ENCODE data around the gene PPP1R3C.

PPP1R3C gene

GRCh38 chr10:91601212-91601611 is 31.7 kb downstream of the PPP1R3C start:
- DNase-seq (ENCODE audit: low read depth), result no peak

GRCh38 chr10:91598211-91598977 is 34.5 kb downstream of the PPP1R3C start:
- no peak for DNase-seq (ENCODE audit: low read depth)

- DNase-seq (ENCODE audit: low read depth), result no peak
These were observed 35.5 kb downstream of the PPP1R3C start for GRCh38 chr10:91597197-91597881.

- DNase-seq (ENCODE audit: low read depth), result no peak
These were observed 36.1 kb downstream of the PPP1R3C start for GRCh38 chr10:91596825-91597196.

GRCh38 chr10:91593834-91594233 is 39.0 kb downstream of the PPP1R3C start:
- no peak for DNase-seq (ENCODE audit: low read depth)

GRCh38 chr10:91593366-91593765 is 39.5 kb downstream of the PPP1R3C start:
- DNase-seq (ENCODE audit: low read depth), result no peak

- DNase-seq (ENCODE audit: low read depth), result no peak
These were observed 40.5 kb downstream of the PPP1R3C start for GRCh38 chr10:91592266-91592975.

GRCh38 chr10:91591797-91592174 is 41.1 kb downstream of the PPP1R3C start:
- no peak for DNase-seq (ENCODE audit: low read depth)

- DNase-seq (ENCODE audit: low read depth), result no peak
These were observed 41.7 kb downstream of the PPP1R3C start for GRCh38 chr10:91590904-91591796.

GRCh38 chr10:91590142-91590903 is 42.5 kb downstream of the PPP1R3C start:
- no peak for DNase-seq (ENCODE audit: low read depth)

- no peak for DNase-seq (ENCODE audit: low read depth)
These were observed 43.2 kb downstream of the PPP1R3C start for GRCh38 chr10:91589658-91590035.

- no peak for DNase-seq (ENCODE audit: low read depth)
These were observed 43.7 kb downstream of the PPP1R3C start for GRCh38 chr10:91589015-91589657.

GRCh38 chr10:91587710-91588638 is 44.9 kb downstream of the PPP1R3C start:
- no peak for DNase-seq (ENCODE audit: low read depth)

GRCh38 chr10:91582153-91582554 is 50.7 kb downstream of the PPP1R3C start:
- no peak for DNase-seq (ENCODE audit: low read depth)

- no peak for DNase-seq (ENCODE audit: low read depth)
These were observed 53.4 kb downstream of the PPP1R3C start for GRCh38 chr10:91579329-91579985.

Measured in stimulated activated CD8-positive, alpha-beta memory T cell treated with anti-CD3 and anti-CD28 coated beads, Interleukin-15, amount 100 ng/mL, for 24 hours (primary cell).